HG03196 (cell line): Measurements from ENCODE around the gene BMAL2.

Experiments used
- ATAC-seq: cut with Tn5 transposase; IDR thresholded peaks from one replicate; pipeline ENCODE4 v1.9.1; 2021; ENCODE audit not compliant: unreplicated experiment

The BMAL2 gene

DNA sequence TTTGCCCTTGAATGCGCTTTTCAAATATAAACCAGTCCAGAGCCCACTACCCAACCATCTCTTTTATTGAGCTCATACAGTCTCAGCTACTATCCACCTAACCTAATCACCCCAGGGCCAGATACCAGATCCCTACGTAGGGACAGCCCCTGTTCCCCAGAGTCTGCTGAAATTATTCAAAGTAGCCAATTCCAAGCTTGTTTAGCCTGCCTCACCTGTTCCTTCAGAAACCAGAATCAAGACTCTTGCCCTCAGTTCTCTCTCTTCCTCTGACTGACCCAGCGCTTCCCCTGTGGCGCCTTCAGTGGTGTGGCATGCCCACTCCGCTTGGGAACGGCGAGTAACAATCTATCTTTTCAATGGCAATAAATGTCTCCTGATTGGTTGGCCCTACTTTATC is 18.8 kb downstream of the BMAL2 start:
- ATAC-seq = no peak

DNA sequence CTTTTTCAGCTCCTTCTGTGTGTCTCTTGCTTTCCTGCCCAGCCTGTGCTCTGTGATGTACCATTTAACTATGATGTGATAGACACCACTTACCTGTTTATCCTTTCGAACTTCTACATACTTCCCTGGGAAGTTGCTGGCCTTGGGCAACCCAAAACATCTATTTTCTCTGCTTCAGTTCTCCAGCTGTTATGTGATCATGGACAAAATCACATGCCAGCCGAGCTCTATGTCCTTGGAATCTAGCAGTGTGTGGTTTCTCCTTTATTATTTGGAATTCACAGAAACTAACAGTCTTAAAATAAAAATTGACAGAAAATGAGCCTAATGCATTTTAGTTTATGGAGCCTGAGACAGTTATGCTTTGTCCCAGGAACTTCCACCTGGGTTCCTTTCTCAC is 22.9 kb downstream of the BMAL2 start:
- no peak for ATAC-seq

DNA sequence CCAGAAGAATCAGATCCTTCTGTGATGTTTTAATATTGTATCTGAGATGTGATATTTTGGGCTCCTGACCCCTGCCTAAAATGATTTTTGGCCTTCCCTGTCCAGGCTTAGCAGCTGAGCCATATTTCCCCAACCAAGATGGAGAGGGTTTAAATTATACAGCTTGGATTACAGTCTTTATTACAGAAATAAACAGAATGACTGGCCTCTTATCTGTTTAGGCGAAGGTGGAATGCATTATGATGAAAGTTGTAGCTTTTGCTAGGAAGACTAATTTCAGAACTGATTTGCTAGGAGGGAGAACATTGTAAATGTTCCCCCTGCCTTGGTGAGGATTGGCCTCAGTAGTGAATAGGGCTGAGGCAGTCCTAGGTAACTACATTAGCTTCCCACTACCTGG is 23.3 kb downstream of the BMAL2 start:
- ATAC-seq = no peak

DNA sequence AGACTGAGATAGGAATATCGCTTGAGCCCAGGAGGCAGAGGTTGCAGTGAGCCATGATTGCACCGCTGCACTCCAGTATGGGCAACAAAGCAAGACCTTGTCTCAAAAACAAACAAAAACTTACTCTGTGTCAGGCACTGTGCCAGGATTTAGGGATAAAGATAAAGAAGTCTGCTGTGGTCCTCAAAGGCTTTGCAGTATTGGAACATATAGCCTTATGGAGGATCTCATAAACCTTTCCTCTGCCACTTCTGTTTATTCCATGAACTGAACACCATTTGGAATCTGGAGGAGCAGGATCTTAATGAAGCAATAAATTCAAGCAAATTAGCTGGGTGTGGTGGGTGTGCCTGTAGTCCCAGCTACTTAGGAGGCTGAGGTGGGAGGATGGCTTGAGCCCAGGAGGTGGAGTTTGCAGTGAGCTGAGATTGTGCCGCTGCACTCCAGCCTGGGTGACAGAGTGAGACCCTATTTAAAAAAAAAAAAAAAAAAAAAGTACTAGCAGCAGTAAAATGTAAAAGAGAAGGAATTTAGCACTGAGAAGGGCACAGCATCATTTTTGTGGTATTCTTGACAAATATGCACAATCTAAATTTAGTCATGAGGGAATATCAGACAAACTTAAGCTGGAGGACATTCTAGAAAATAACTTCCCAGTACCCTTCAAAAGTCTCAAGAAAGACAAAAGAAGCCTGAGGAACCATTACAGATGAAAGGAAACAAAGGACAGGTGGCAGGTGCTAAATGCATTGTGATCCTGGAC is 27.1 kb downstream of the BMAL2 start:
- no peak for ATAC-seq

DNA sequence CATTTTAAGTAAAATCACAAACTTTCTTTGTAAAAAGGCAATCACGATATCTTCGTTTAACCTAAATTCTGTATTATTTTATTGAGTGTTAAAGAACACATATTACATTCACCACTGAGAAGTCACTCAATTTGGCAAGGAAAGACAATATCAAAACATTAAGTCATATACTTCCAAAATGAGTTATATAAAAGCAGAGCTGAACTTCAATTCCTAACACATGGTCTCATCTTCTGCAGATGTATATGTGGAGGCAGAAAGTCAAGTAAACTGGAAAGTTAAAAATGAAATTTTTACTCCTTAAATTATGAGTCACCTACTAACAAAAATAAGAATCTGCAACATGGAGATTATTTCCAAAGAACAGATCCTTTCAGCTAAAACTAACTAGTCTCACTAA is 28.7 kb downstream of the BMAL2 start:
- ATAC-seq = no peak

DNA sequence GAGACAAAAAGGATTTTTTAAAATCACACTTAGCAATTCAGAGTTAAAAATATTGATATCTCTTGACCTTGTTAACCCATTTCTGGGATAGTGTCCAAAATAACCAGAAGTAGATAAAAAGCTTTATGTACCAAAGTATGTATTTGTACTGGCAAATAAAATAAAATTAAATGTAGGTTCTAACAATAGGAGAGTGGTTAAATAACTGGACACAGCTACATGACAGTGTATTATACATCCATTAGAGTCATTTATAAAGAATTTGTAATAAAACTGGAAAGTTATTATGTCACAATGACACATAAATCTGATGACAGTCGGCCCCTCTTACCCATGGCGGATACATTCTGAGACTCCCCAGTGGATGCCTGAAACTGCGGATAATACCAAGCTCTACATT is 34.0 kb downstream of the BMAL2 start:
- no peak for ATAC-seq

DNA sequence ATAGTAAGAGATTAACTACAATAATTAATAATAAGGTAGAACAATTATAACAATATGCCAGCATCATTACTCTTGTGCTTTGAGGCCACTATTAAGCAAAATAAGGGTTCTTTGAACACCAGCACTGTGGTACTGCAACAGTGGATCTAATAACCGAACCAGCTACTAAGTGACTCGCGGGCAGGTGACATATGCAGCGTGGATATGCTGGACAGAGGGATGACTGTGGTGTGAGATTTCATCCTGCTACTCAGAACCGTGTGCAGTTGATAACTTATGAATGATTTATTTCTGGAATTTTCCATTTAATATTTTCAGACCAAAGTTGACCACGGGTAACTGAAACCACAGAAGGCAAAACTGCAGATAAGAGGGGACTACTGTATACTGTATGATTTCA is 34.4 kb downstream of the BMAL2 start:
- no peak for ATAC-seq

DNA sequence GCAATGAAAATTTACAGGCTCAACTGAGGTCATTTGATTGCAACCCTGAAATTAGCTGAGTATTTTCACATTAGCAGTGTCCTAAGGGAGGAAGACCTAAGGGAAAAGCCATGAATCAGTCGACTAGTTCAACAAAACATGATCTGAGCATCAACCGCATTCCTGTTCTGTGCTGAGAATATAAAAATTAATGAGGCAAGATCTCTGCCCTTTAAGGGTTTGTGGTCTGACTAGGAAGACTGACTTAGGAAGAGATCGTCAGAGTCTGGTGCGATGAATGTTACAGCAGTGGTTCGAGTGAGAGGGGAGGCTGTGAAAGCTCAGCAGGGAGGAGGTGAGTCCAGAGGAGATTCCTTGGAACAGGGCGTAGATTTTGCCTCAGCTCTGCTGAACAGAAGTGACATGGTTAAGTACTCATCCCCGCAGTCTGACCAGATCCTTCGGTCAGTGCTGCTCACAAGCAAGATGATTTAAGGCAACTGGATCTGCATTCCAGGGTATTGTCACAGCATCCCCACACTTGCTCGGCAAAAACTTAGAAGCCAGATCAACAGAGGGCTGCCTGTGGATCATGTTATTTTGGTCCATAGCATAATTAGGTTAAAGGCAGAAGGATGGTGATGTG is 49.6 kb downstream of the BMAL2 start:
- ATAC-seq = no peak
